Measurements from ENCODE around the gene TTC34.

DNA sequence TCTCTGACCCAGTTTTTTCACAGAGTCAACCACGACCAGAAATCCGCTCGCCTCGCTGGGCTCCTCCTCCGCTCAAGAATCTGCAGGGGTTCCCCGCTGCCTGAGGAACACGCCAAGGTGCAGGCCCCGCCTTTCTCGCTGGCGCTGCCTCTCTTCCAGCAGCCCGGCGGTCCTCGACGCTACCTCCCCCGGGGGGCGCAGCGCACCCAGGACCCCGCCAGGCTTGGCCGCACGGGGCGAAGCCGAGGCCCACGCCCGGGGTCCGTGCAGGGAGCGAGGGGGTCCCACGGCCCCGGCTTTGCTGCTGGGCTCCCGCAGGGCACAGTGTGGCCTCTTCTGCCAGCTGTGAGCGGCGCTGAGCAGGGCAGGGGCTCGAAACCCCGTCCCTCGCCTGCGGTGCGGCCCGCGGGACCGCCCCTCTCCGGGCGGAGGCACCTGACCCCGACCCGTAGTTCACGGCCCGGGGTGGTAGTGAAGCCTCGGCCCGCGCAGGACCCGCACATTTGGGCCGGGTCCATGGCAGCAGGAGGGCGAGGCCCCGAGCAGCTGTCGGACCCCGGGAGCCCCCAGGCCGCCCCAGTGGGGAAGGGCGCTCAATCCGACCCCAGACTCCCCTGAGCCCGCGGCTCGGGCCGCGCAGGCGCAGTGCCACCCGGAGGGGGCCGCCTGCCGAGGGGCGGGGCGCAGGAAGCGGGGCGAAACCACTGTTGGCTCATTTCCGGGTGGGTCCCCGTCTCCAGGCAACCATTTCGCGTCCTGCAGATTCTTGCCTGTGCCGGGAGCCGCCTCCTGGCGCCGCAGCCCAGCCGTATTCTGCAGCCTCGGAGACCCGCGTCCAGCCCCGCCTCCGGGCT is 158.7 kb downstream of the TTC34 start:
- TF ChIP-seq POLR2A (IDR thresholded peaks at IDR 0.05), result peak; percentile 80
- TF ChIP-seq, protein P1, sequence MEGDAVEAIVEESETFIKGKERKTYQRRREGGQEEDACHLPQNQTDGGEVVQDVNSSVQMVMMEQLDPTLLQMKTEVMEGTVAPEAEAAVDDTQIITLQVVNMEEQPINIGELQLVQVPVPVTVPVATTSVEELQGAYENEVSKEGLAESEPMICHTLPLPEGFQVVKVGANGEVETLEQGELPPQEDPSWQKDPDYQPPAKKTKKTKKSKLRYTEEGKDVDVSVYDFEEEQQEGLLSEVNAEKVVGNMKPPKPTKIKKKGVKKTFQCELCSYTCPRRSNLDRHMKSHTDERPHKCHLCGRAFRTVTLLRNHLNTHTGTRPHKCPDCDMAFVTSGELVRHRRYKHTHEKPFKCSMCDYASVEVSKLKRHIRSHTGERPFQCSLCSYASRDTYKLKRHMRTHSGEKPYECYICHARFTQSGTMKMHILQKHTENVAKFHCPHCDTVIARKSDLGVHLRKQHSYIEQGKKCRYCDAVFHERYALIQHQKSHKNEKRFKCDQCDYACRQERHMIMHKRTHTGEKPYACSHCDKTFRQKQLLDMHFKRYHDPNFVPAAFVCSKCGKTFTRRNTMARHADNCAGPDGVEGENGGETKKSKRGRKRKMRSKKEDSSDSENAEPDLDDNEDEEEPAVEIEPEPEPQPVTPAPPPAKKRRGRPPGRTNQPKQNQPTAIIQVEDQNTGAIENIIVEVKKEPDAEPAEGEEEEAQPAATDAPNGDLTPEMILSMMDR (IDR thresholded peaks at IDR 0.05), result peak in 1 of 5 experiments; percentile 9
- TF ChIP-seq POLR2AphosphoS5 (IDR thresholded peaks at IDR 0.05), result peak; percentile 73 to 86 (median 81)
- TF ChIP-seq EP300 (IDR thresholded peaks at IDR 0.05; ENCODE audit: low read depth), result no peak
